Upper lobe of right lung (tissue), 1 donor: Measurements from ENCODE around the gene CXCL16. TPM values are rescaled to one million over a fixed set of nuclear protein-coding genes. Genes with fewer than 3 reads are reported as not detected.

Experiments
- ATAC-seq: fragments of 200-7000 bp; cut with Tn5 transposase; one replicate; pipeline ENCODE4 v1.9.1; 2020; ENCODE audit warnings: mild to moderate bottlenecking, moderate library complexity
- DNase-seq: peaks from one replicate; pipeline ENCODE4 v3.0.0-alpha.2; 2020
- H3K27ac ChIP-seq: fragments of 200-600 bp; one replicate; pipeline ENCODE4 v1.8.0; 2022
- H3K27me3 ChIP-seq: fragments of 200-600 bp; one replicate; pipeline ENCODE4 v1.8.0; 2022; ENCODE audit warnings: mild to moderate bottlenecking
- H3K36me3 ChIP-seq: fragments of 200-600 bp; one replicate; pipeline ENCODE4 v1.8.0; 2022
- H3K4me1 ChIP-seq: fragments of 200-600 bp; one replicate; pipeline ENCODE4 v1.8.0; 2022
- H3K4me3 ChIP-seq: fragments of 200-600 bp; one replicate; pipeline ENCODE4 v1.8.0; 2022; ENCODE audit warnings: mild to moderate bottlenecking
- H3K9me3 ChIP-seq: fragments of 200-600 bp; one replicate; pipeline ENCODE4 v1.8.0; 2022
- intact Hi-C: fragments of 100-400 bp; cut with DNase I; formaldehyde crosslinking; loops from one replicate; pipeline ENCODE4 v1.11.0; 2022
- total RNA-seq: library from RNA; stranded (reverse); fragmentation: NEBNext Ultra II Directional; extraction: Animal tissue kit (Norgen Biotek cat#: 25700); gene quantifications from one replicate; pipeline ENCODE4 v1.2.1, GENCODE V29; 2021
- TF ChIP-seq, protein P1 (sequence below): fragments of 200-600 bp; IDR thresholded peaks from one replicate; pipeline ENCODE4 v1.8.0; 2022; ENCODE audit warnings: antibody characterized with exemption
- donor health status: DM: no; HTN: yes; CAD: no; lungs with severe emphysema.

Gene CXCL16
- total RNA-seq, 1 donor from 2014 or later: 169 TPM

- ATAC-seq (peak; percentile 51), DNase-seq (no peak)
- TF ChIP-seq, protein P1, sequence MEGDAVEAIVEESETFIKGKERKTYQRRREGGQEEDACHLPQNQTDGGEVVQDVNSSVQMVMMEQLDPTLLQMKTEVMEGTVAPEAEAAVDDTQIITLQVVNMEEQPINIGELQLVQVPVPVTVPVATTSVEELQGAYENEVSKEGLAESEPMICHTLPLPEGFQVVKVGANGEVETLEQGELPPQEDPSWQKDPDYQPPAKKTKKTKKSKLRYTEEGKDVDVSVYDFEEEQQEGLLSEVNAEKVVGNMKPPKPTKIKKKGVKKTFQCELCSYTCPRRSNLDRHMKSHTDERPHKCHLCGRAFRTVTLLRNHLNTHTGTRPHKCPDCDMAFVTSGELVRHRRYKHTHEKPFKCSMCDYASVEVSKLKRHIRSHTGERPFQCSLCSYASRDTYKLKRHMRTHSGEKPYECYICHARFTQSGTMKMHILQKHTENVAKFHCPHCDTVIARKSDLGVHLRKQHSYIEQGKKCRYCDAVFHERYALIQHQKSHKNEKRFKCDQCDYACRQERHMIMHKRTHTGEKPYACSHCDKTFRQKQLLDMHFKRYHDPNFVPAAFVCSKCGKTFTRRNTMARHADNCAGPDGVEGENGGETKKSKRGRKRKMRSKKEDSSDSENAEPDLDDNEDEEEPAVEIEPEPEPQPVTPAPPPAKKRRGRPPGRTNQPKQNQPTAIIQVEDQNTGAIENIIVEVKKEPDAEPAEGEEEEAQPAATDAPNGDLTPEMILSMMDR: no peak
- intact Hi-C loops: no loop called here
- Histone ChIP-seq H3K9me3 (no peaks in the 10 kb centered on the region), H3K36me3 (no peaks in the 10 kb centered on the region), H3K4me3 (no peak overlapping the region), H3K4me1 (no peaks in the 10 kb centered on the region), H3K27ac (peak overlapping the region; percentile 47), H3K27me3 (no peaks in the 10 kb centered on the region)
These were observed 26.5 kb upstream of the CXCL16 start for GRCh38 chr17:4766201-4766600.

- ATAC-seq (peak; percentile 84), DNase-seq (no peak)
- TF ChIP-seq, protein P1: no peak
- no peaks in the 10 kb centered on the region for H3K4me1 ChIP-seq
- H3K27ac ChIP-seq: no peak overlapping the region
- no peak overlapping the region for H3K4me3 ChIP-seq
- H3K9me3 ChIP-seq: no peaks in the 10 kb centered on the region
- no peaks in the 10 kb centered on the region for H3K36me3 ChIP-seq
- no peaks in the 10 kb centered on the region for H3K27me3 ChIP-seq
- intact Hi-C loops: no loop called here
These were observed 24.9 kb upstream of the CXCL16 start for GRCh38 chr17:4764595-4764994.

GRCh38 chr17:4759776-4760236 is 20.1 kb upstream of the CXCL16 start:
- H3K27me3 ChIP-seq: no peaks in the 10 kb centered on the region
- H3K27ac ChIP-seq: no peak overlapping the region
- no peaks in the 10 kb centered on the region for H3K36me3 ChIP-seq
- H3K4me3 ChIP-seq: no peak overlapping the region
- TF ChIP-seq, protein P1: no peak
- intact Hi-C loops: no loop called here
- no peaks in the 10 kb centered on the region for H3K4me1 ChIP-seq
- no peak for DNase-seq
- peak; percentile 78 for ATAC-seq
- H3K9me3 ChIP-seq: no peaks in the 10 kb centered on the region

GRCh38 chr17:4753392-4753791 is 13.7 kb upstream of the CXCL16 start:
- Histone ChIP-seq H3K4me3 (no peak overlapping the region), H3K36me3 (no peaks in the 10 kb centered on the region), H3K27ac (no peak overlapping the region), H3K9me3 (no peaks in the 10 kb centered on the region), H3K4me1 (no peaks in the 10 kb centered on the region), H3K27me3 (peaks cover 14% of the 10 kb centered on the region)
- ATAC-seq (no peak), DNase-seq (no peak)
- intact Hi-C loops: no loop called here
- TF ChIP-seq, protein P1: no peak

DNA sequence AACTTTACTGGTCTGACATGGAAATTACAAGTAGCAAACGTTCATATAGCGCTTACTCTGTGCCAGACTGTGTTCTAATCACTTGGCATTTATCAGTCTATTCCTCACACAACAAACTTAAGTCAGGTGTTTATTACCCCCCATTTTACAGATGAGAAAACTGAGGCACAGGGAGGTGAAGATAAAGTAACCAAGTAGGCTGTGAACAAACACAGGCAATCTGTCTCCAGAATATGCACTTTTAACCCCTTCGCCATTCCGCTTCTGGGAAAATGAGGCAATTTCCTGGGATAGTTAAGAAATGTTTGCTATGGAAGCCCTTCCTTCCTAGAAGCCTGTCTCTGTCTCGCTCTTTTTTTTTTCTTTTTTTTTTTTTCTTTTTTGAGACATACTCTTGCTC is 12.2 kb upstream of the CXCL16 start:
- DNase-seq (no peak), ATAC-seq (no peak)
- Histone ChIP-seq H3K9me3 (no peaks in the 10 kb centered on the region), H3K27me3 (peaks cover 14% of the 10 kb centered on the region), H3K4me3 (no peak overlapping the region), H3K36me3 (no peaks in the 10 kb centered on the region), H3K4me1 (no peaks in the 10 kb centered on the region), H3K27ac (no peak overlapping the region)
- intact Hi-C loops: no loop called here
- TF ChIP-seq, protein P1: no peak

- TF ChIP-seq, protein P1: no peak
- ATAC-seq (peak; percentile 68), DNase-seq (no peak)
- H3K36me3 ChIP-seq: no peaks in the 10 kb centered on the region
- intact Hi-C loops: no loop called here
- H3K4me1 ChIP-seq: no peaks in the 10 kb centered on the region
- peaks cover 14% of the 10 kb centered on the region for H3K27me3 ChIP-seq
- H3K9me3 ChIP-seq: no peaks in the 10 kb centered on the region
- no peak overlapping the region for H3K4me3 ChIP-seq
- no peak overlapping the region for H3K27ac ChIP-seq
These were observed 10.9 kb upstream of the CXCL16 start for GRCh38 chr17:4750606-4751005.
